IMR-90 (cell line): ENCODE results near the gene LONP2. TPM values are rescaled to one million over a fixed set of nuclear protein-coding genes. Genes with fewer than 3 reads are reported as not detected.
A peak's percentile ranks its signal among the peaks of the same experiment; 100 is the strongest.

Source experiments
- ATAC-seq: fragments of 200-7000 bp; cut with Tn5 transposase; 2 replicates; pipeline ENCODE4 v1.9.1; 2020; ENCODE audit warnings: low read depth, mild to moderate bottlenecking, moderate library complexity
- BruUV-seq: library from RNA; stranded (reverse); fragments of 400-500 nt; replicated peaks from 2 replicates; lab custom pipeline; 2021; lab: Mats Ljungman, UMichigan
- CTCF ChIA-PET: fragments of 300-600 bp; formaldehyde crosslinking; extraction: SDS; loops from one replicate; lab custom pipeline; 2021; ENCODE audit warnings: antibody characterized with exemption; lab: Yijun Ruan, JAX
- POLR2A ChIA-PET: fragments of 300-600 bp; sonication (Branson Sonifier 250); formaldehyde crosslinking; loops from one replicate; lab custom pipeline; 2022; ENCODE audit warnings: antibody characterized with exemption; ENCODE audit not compliant: unreplicated experiment; lab: Charles Lee
- DNase-seq: peaks from one replicate; pipeline ENCODE4 v3.0.0; 2013
- H2AFZ ChIP-seq: replicated peaks from 2 replicates; pipeline ENCODE3; 2013; ENCODE audit warnings: low read length, mild to moderate bottlenecking; ENCODE audit not compliant: poor library complexity
- H2AK5ac ChIP-seq: 2 replicates; pipeline ENCODE4 v1.6.1; 2013; ENCODE audit warnings: low read depth, low read length, inconsistent platforms
- H2AK9ac ChIP-seq: replicated peaks from 2 replicates; pipeline ENCODE3; 2013; ENCODE audit warnings: mild to moderate bottlenecking, low read depth, low read length, moderate library complexity; ENCODE audit not compliant: poor library complexity
- H2BK120ac ChIP-seq: 2 replicates; pipeline ENCODE4 v1.6.1; 2013; ENCODE audit warnings: low read depth, low read length, inconsistent platforms
- H2BK15ac ChIP-seq: 3 replicates; pipeline ENCODE4 v1.6.1; 2013; ENCODE audit warnings: low read depth, low read length, inconsistent platforms
- H2BK20ac ChIP-seq: 2 replicates; pipeline ENCODE4 v1.6.1; 2013; ENCODE audit warnings: low read depth, mild to moderate bottlenecking, inconsistent platforms, low read length, moderate library complexity
- H2BK5ac ChIP-seq: 2 replicates; pipeline ENCODE4 v1.6.1; 2013; ENCODE audit warnings: mild to moderate bottlenecking, low read depth, low read length, inconsistent platforms; ENCODE audit not compliant: poor library complexity, severe bottlenecking
- H3K14ac ChIP-seq: replicated peaks from 2 replicates; pipeline ENCODE4 v1.6.1; 2013; ENCODE audit warnings: low read depth, low read length, inconsistent platforms
- H3K18ac ChIP-seq: 2 replicates; pipeline ENCODE4 v1.6.1; 2013; ENCODE audit warnings: low read depth, low read length, control low read depth
- H3K23ac ChIP-seq: 2 replicates; pipeline ENCODE4 v1.6.1; 2013; ENCODE audit warnings: low read depth, low read length, inconsistent platforms
- H3K27ac ChIP-seq: 2 replicates; pipeline ENCODE4 v1.5.1; 2013; ENCODE audit warnings: mild to moderate bottlenecking, control low read depth, low read length; ENCODE audit not compliant: insufficient read depth
- H3K27me3 ChIP-seq: 2 replicates; pipeline ENCODE4 v1.6.1; 2013; ENCODE audit warnings: low read length; ENCODE audit not compliant: control insufficient read depth, insufficient read depth
- H3K36me3 ChIP-seq: 2 replicates; pipeline ENCODE4 v1.6.1; 2013; ENCODE audit warnings: low read length, mixed read lengths; ENCODE audit not compliant: control insufficient read depth, insufficient read depth
- H3K4ac ChIP-seq: 2 replicates; pipeline ENCODE4 v1.6.1; 2013; ENCODE audit warnings: low read depth, low read length, inconsistent platforms
- H3K4me1 ChIP-seq: 2 replicates; pipeline ENCODE4 v1.6.1; 2013; ENCODE audit warnings: low read length, mixed read lengths; ENCODE audit not compliant: control insufficient read depth, insufficient read depth
- H3K4me2 ChIP-seq: 2 replicates; pipeline ENCODE4 v1.6.1; 2013; ENCODE audit warnings: low read depth, mild to moderate bottlenecking, control low read depth, low read length, moderate library complexity
- H3K4me3 ChIP-seq: 2 replicates; pipeline ENCODE4 v1.5.1; 2013; ENCODE audit warnings: low read depth, mild to moderate bottlenecking, control low read depth, low read length, moderate library complexity; ENCODE audit not compliant: insufficient read depth
- H3K56ac ChIP-seq: 2 replicates; pipeline ENCODE4 v1.6.1; 2013; ENCODE audit warnings: low read length, inconsistent platforms; ENCODE audit not compliant: insufficient read depth; ENCODE audit errors: extremely low read depth
- H3K79me1 ChIP-seq, 2 experiments: 2 replicates each; pipeline ENCODE4 v1.6.1; 2013; ENCODE audit warnings: low read length in 2 of 2, inconsistent platforms in 1 of 2, low read depth in 1 of 2
- H3K9ac ChIP-seq: 2 replicates; pipeline ENCODE4 v1.6.1; 2013; ENCODE audit warnings: low read depth, low read length, control low read depth
- H3K9me1 ChIP-seq: 2 replicates; pipeline ENCODE4 v1.6.1; 2013; ENCODE audit warnings: low read length, inconsistent platforms; ENCODE audit not compliant: insufficient read depth
- H3K9me3 ChIP-seq: 2 replicates; pipeline ENCODE4 v1.6.1; 2013; ENCODE audit warnings: low read length; ENCODE audit not compliant: control insufficient read depth, insufficient read depth
- H4K20me1 ChIP-seq: 2 replicates; pipeline ENCODE4 v1.6.1; 2013; ENCODE audit warnings: low read length, inconsistent platforms; ENCODE audit not compliant: insufficient read depth
- H4K5ac ChIP-seq: 2 replicates; pipeline ENCODE4 v1.6.1; 2013; ENCODE audit warnings: mild to moderate bottlenecking, low read depth, low read length, control low read depth
- H4K8ac ChIP-seq, 2 experiments: 2 replicates each; pipeline ENCODE4 v1.6.1; 2013; ENCODE audit warnings: low read depth in 2 of 2, low read length in 2 of 2, control low read depth in 1 of 2, inconsistent platforms in 1 of 2
- H4K91ac ChIP-seq: 2 replicates; pipeline ENCODE4 v1.6.1; 2013; ENCODE audit warnings: low read depth, low read length, inconsistent platforms; ENCODE audit not compliant: insufficient read depth
- BHLHE40 ChIP-seq: fragments of 150-350 bp; IDR thresholded peaks from 2 replicates; pipeline ENCODE4 v1.6.1; 2016; ENCODE audit warnings: mild to moderate bottlenecking, low read depth, low read length
- CEBPB ChIP-seq: IDR thresholded peaks from 2 replicates; pipeline ENCODE4 v1.6.1; 2012; ENCODE audit warnings: low read depth, low read length, improper control_type of control experiment
- MAFK ChIP-seq: IDR thresholded peaks from 2 replicates; pipeline ENCODE4 v1.6.1; 2012; ENCODE audit warnings: low read depth, low read length, improper control_type of control experiment
- POLR2A ChIP-seq: IDR thresholded peaks from 2 replicates; pipeline ENCODE4 v1.6.1; 2012; ENCODE audit warnings: mild to moderate bottlenecking, low read depth, low read length
- RAD21 ChIP-seq: IDR thresholded peaks from 2 replicates; pipeline ENCODE4 v1.6.1; 2012; ENCODE audit warnings: low read length, improper control_type of control experiment
- RCOR1 ChIP-seq: IDR thresholded peaks from 2 replicates; pipeline ENCODE4 v1.6.1; 2012; ENCODE audit warnings: mild to moderate bottlenecking, low read length, improper control_type of control experiment; ENCODE audit not compliant: insufficient replicate concordance
- RFX5 ChIP-seq: IDR thresholded peaks from 2 replicates; pipeline ENCODE4 v1.8.0; 2012; ENCODE audit warnings: low read depth, mild to moderate bottlenecking, low read length, moderate library complexity
- SMC3 ChIP-seq: fragments of 150-350 bp; IDR thresholded peaks from 2 replicates; pipeline ENCODE4 v1.6.1; 2016; ENCODE audit warnings: low read depth, mild to moderate bottlenecking, antibody characterized with exemption, low read length, moderate library complexity
- WGBS, 2 experiments: methylation state at CpG; one replicate each; pipeline versions ENCODE4 v1.1.5 to v1.1.7; 2013; ENCODE audit warnings: missing lambda C conversion rate in 2 of 2; ENCODE audit not compliant: insufficient read length in 1 of 2; ENCODE audit errors: extremely low coverage in 2 of 2; 5-methylcytosine and 5-hydroxymethylcytosine counted together
- dilution Hi-C: fragments of 300-500 bp; cut with HindIII; formaldehyde crosslinking; loops from one replicate; pipeline ENCODE4 v1.14.3; 2018; ENCODE audit warnings: low sequenced_read_pairs; ENCODE audit not compliant: unreplicated experiment
- in situ Hi-C: fragments of 300-500 bp; cut with MboI; formaldehyde crosslinking; loops from 3 replicates; pipeline ENCODE4 v1.14.3; 2019; ENCODE audit warnings: low sequenced_read_pairs, inconsistent platforms, mixed read lengths
- intact Hi-C: fragments of 100-400 bp; cut with micrococcal nuclease; formaldehyde crosslinking; loops from 2 replicates; pipeline ENCODE4 v1.10.0; 2022
- polyA plus RNA-seq, 3 experiments: library from polyadenylated mRNA; depleted of rRNA; stranded (reverse); fragments of >200 nt; gene quantifications; 2 replicates each; pipeline ENCODE4 v1.2.3, GENCODE V29; 2012; ENCODE audit warnings: low replicate concordance in 1 of 3
- total RNA-seq: library from RNA; depleted of rRNA; stranded (reverse); fragments of >200 nt; gene quantifications from 2 replicates; pipeline ENCODE4 v1.2.3, GENCODE V29; 2012
- TF ChIP-seq, protein P1 (sequence below): conservative IDR thresholded peaks from 2 replicates; pipeline ENCODE4 v1.5.1; 2012; ENCODE audit warnings: mild to moderate bottlenecking, low read depth, low read length, improper control_type of control experiment
- TF ChIP-seq, protein P2 (sequence below): fragments of 150-350 bp; IDR thresholded peaks from 2 replicates; pipeline ENCODE4 v1.6.1; 2016; ENCODE audit warnings: low read depth, mild to moderate bottlenecking, low read length, moderate library complexity, borderline replicate concordance

LONP2 gene
- total and polyA plus RNA-seq, 2 of the 4 experiments (the other 2 are of a cell fraction), result 31.5 to 90.9 TPM

DNA sequence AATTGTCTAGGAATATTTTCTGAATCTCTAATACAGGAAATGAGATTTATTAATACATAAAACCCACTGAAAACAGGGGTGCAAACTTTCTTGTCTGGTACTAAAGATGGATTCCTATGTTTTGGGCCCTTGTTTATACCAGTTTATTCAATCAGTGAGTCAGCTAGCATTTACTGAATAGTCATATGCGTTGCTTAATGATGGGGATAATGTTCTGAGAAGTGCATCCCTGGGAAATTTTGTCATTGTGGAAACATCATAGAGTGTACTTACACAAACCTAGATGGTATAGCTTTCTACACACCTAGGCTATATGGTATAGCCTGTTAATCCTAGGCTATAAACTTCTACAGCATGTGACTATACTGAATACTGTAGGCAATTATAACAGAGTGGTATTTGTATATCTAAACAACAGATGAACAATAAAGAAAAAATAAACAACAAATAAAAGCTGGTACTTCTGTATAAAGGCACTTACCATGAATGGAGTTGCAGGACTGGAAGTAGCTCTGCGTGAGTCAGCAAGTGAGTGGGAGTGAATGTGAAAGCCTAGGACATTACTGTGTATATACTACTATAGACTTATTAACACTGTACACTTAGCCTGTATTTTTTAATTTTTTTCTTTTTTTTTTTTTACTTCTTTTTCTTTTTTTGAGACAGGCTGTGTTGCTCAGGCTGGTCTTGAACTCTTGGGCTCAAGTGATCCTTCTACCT is 77.4 kb downstream of the LONP2 start (continued):
- TF ChIP-seq RAD21 (no peak), BHLHE40 (no peak)

DNA sequence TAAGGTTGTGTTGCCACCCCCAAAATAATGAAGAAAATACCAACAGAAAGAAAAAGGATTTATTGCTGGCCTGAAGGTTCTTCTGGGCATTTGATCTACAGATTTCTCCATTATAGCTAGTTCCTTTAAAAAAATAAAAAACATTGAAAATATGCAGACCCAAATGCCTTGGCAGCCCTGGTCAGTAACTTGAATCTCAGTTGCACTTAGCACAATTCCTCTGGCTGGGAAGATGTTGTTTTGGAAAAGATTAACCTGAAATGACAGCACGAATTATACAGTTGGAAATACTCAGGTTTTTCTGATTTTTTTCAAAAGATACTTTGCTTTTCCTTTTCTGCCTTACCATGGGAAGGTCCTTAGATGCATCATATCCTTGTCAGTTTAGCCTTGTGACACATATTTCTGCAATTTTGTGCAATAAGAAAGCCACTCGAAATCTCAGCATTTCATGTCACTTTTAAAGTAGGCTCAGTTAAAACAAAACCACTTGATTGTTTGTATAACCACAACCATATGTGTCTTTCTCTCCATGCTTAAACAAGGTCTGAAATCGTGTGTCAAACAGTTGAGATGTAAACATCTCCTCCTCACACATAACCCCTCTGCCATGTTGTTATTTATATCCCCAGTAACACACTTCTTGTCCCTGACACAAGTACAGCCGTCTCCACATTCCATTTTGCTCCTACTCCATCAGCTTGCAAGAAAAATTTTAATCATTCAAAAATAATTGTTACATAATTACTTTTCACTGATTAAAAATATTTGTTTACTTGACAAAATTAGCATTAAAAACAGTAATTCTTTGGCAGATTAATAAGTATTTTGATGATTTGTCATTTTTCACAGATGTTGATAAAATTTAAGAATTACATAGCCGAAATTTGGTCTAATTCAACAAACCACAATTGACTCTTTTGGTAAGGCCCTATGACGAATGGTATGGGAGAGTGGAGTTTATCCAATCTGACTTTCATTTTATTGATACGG is 80.0 kb downstream of the LONP2 start:
- Histone ChIP-seq H3K14ac (no peak overlapping the region), H3K56ac (no peak overlapping the region), H2BK20ac (no peak overlapping the region), H3K27me3 (no peaks in the 10 kb centered on the region), H2BK120ac (0 out of 2 replicates have a peak overlapping the region, but pooled peaks have one; percentile 44), H2BK15ac (no peak overlapping the region), H3K18ac (peak overlapping the region; percentile 13; the same call in 1 of the 2 replicates), H4K91ac (no peak overlapping the region), H3K4me1 (peaks cover 5% of the 10 kb centered on the region), H4K20me1 (peaks cover 9% of the 10 kb centered on the region), H3K79me1 (peaks cover 16 to 41% of the 10 kb centered on the region in 2 experiments), H3K9me3 (no peaks in the 10 kb centered on the region), H4K8ac (no peak overlapping the region), H3K4me2 (peak overlapping the region; percentile 59; the same call in 1 of the 2 replicates), H2BK5ac (peak overlapping the region; percentile 64), H2AK9ac (no peak overlapping the region), H3K9me1 (peaks cover 12% of the 10 kb centered on the region), H3K4me3 (no peak overlapping the region), H3K9ac (no peak overlapping the region), H2AK5ac (no peak overlapping the region), H4K5ac (no peak overlapping the region), H2AFZ (no peak overlapping the region), H3K23ac (no peak overlapping the region), H3K27ac (peak overlapping the region; percentile 15; the same call in 1 of the 2 replicates), H3K36me3 (peaks cover 2% of the 10 kb centered on the region), H3K4ac (no peak overlapping the region)
- in situ Hi-C loops (no loop called here), intact Hi-C loops (loop anchor here (5.0 kb wide), 2 partner anchors 52 to 77 kb away; partner anchors contain the start of gene ABCC11), dilution Hi-C loops (no loop called here)
- ATAC-seq (peak; percentile 24), DNase-seq (peak; percentile 72)
- no TSS peak for BruUV-seq
- TF ChIP-seq CEBPB (peak; percentile 68), POLR2A (no peak), SMC3 (no peak), MAFK (peak; percentile 42; the same call in 1 of the 2 replicates), RFX5 (no peak), RCOR1 (no peak)
- TF ChIP-seq, protein P1, sequence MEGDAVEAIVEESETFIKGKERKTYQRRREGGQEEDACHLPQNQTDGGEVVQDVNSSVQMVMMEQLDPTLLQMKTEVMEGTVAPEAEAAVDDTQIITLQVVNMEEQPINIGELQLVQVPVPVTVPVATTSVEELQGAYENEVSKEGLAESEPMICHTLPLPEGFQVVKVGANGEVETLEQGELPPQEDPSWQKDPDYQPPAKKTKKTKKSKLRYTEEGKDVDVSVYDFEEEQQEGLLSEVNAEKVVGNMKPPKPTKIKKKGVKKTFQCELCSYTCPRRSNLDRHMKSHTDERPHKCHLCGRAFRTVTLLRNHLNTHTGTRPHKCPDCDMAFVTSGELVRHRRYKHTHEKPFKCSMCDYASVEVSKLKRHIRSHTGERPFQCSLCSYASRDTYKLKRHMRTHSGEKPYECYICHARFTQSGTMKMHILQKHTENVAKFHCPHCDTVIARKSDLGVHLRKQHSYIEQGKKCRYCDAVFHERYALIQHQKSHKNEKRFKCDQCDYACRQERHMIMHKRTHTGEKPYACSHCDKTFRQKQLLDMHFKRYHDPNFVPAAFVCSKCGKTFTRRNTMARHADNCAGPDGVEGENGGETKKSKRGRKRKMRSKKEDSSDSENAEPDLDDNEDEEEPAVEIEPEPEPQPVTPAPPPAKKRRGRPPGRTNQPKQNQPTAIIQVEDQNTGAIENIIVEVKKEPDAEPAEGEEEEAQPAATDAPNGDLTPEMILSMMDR, result no peak
- TF ChIP-seq, protein P2, sequence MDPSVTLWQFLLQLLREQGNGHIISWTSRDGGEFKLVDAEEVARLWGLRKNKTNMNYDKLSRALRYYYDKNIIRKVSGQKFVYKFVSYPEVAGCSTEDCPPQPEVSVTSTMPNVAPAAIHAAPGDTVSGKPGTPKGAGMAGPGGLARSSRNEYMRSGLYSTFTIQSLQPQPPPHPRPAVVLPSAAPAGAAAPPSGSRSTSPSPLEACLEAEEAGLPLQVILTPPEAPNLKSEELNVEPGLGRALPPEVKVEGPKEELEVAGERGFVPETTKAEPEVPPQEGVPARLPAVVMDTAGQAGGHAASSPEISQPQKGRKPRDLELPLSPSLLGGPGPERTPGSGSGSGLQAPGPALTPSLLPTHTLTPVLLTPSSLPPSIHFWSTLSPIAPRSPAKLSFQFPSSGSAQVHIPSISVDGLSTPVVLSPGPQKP, result no peak
- WGBS, 2 experiments, result 0% methylated on average over 2 of the region's 7 CpGs; no CpG with 5 or more reads in 1 of the 2 experiments
- POLR2A ChIA-PET, result no interaction called here
- CTCF ChIA-PET, result interaction anchor here (0.6 kb wide), 1 partner anchor 1372 kb away, joined by 3 read pairs; no protein-coding TSS in a partner anchor
